Muscle layer of colon (tissue), 2 donors: ENCODE data around the gene RNF181.
A peak's percentile ranks its signal among the peaks of the same experiment; 100 is the strongest.
"Not testable (repeated sequence)": the region's sequence is repeated elsewhere in the genome, so short reads cannot be mapped to it uniquely, and the experiment has no call there.

Experiments used
- H3K27ac ChIP-seq: one replicate; pipeline ENCODE4 v1.7.0; 2013; ENCODE audit warnings: low read depth, mild to moderate bottlenecking, low read length, moderate library complexity
- H3K27me3 ChIP-seq, 2 donors: one replicate each; pipeline ENCODE4 v1.7.0; 2013; ENCODE audit warnings: low read length in 2 of 2, mild to moderate bottlenecking in 2 of 2; ENCODE audit not compliant: insufficient read depth in 2 of 2, control insufficient read depth in 1 of 2
- H3K36me3 ChIP-seq: one replicate; pipeline ENCODE4 v1.7.0; 2013; ENCODE audit warnings: mild to moderate bottlenecking, low read length; ENCODE audit not compliant: insufficient read depth
- H3K4me1 ChIP-seq: one replicate; pipeline ENCODE4 v1.7.0; 2013; ENCODE audit warnings: mild to moderate bottlenecking, low read length; ENCODE audit not compliant: insufficient read depth
- H3K4me3 ChIP-seq, 2 donors: one replicate each; pipeline ENCODE4 v1.7.0; 2013; ENCODE audit warnings: low read length in 2 of 2, low read depth in 1 of 2, mild to moderate bottlenecking in 1 of 2, moderate library complexity in 1 of 2
- H3K9ac ChIP-seq: one replicate; pipeline ENCODE4 v1.7.0; 2013; ENCODE audit warnings: low read length
- H3K9me3 ChIP-seq: one replicate; pipeline ENCODE4 v1.7.0; 2013; ENCODE audit warnings: mild to moderate bottlenecking, low read length
- donor health status: abdominal sarcoma.
- donor health status: Adenocarcinoma of cecum.

Gene RNF181

DNA sequence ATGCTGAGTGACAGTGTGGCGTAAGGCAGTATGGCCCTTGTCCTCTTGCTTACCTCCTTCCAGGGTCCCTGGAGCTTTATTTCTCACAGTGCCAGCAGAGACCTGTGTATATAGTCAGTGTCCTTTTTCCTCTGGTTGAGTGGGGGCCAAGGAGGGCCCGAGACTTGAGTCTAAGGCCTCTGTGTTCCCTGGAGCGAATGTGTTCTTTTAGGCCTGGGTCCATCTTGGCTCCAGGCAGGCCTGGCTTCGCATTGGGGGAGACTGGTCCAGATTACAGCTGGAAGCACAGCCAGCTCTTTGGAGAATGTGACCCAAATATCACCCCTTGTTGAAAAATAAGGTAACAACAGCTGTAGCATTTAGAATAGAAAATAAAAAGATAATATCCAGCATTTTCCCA is 6.4 kb upstream of the RNF181 start:
- H3K27ac ChIP-seq, result no peak overlapping the region
- no peaks in the 10 kb centered on the region for H3K27me3 ChIP-seq
- no peak overlapping the region for H3K9ac ChIP-seq
- H3K4me3 ChIP-seq, result no peak overlapping the region
- no peaks in the 10 kb centered on the region for H3K9me3 ChIP-seq
- H3K4me1 ChIP-seq, result peaks cover 57% of the 10 kb centered on the region
- H3K36me3 ChIP-seq, result peaks cover 7% of the 10 kb centered on the region

DNA sequence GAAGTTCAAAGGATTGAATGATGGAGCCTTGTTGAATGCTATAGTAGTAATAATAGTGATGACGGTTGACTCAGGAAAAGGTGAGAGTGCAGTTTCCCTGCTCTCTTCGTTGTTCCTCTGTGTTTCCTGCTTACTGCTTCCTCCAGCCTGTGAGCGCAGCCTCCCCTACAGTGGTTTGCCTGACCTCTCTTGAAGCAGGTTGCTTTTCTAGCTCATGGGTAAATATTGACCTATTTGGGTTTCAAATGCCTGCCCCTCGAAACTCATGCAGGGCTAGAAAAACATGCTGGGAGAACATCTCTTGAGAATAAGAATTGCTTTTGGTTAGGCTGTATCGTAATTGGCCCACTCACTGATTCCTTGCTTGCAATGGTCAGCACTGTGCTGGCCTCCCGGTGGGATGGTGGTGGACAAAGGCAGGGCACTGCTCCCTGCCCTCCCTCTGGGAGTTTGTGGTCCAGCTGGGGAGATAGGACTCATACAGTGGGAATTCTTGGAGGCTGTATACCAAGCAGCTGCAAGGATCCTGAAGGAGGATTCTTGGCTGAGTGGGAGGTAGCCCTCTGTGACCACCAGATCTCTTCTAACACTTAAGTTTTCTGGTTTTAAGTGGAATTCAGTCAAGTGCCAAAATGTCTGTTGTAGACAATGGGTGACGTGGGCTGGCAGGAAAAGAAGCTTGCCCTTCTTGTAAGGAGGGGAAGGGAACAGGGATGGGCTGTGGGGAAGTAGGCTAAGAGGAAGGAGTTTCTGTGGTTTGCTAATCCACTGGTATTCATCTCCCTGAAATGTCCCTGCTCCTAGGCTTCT is 5.4 kb upstream of the RNF181 start:
- no peaks in the 10 kb centered on the region for H3K9me3 ChIP-seq
- no peaks in the 10 kb centered on the region for H3K27me3 ChIP-seq
- peak overlapping the region; percentile 74 for H3K27ac ChIP-seq
- H3K4me1 ChIP-seq, result peaks cover 58% of the 10 kb centered on the region
- H3K9ac ChIP-seq, result no peak overlapping the region
- no peak overlapping the region for H3K4me3 ChIP-seq
- peaks cover 7% of the 10 kb centered on the region for H3K36me3 ChIP-seq

DNA sequence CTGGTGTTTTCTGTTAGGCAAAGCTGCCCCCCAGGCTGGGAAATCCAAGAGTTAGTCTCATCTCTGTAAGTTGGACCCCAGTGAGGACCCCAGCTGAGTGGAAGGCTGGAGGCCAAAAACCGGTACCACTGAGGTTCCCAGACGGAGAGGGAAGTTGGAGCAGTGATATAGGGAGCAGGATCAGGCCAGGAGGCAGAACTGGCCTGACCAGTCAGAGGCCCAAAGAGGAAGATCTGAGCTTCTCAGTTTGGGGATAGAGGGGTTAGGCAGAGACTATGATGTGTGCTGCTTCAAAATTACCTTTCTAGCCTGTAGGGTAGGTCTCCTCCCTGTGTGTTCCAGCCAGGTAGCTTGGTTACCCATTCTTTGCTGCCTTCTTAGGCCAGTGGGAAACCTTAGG is 4.6 kb upstream of the RNF181 start:
- H3K9me3 ChIP-seq, result no peaks in the 10 kb centered on the region
- H3K27ac ChIP-seq, result peak overlapping the region; percentile 74
- no peak overlapping the region for H3K9ac ChIP-seq
- H3K4me3 ChIP-seq, result peak overlapping the region in 1 of 2 donors; percentile 16
- peaks cover 50% of the 10 kb centered on the region for H3K4me1 ChIP-seq
- H3K27me3 ChIP-seq, result no peaks in the 10 kb centered on the region
- peaks cover 7% of the 10 kb centered on the region for H3K36me3 ChIP-seq

DNA sequence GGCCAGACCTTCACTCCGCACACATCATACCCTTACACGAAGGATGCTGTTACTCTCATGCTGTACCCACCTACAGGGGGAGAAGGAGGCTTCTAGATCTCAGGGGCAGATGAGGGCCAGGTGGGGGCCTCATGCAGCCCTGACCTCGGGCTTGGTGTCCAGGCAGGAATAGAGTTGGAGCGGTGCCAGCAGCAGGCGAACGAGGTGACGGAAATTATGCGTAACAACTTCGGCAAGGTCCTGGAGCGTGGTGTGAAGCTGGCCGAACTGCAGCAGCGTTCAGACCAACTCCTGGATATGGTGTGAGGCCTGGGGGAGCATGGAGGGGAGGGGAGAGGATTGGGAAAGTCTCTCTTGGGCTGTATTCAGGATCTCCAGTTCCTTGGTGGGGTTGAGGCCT is 4.0 kb upstream of the RNF181 start:
- no peak overlapping the region for H3K9ac ChIP-seq
- peaks cover 53% of the 10 kb centered on the region for H3K4me1 ChIP-seq
- H3K4me3 ChIP-seq, result no peak overlapping the region
- H3K27me3 ChIP-seq, result no peaks in the 10 kb centered on the region
- H3K27ac ChIP-seq, result no peak overlapping the region
- H3K9me3 ChIP-seq, result no peaks in the 10 kb centered on the region
- H3K36me3 ChIP-seq, result peaks cover 8% of the 10 kb centered on the region

- not testable (repeated sequence) for H3K9ac ChIP-seq, H3K27me3 ChIP-seq, H3K9me3 ChIP-seq, H3K4me3 ChIP-seq, H3K27ac ChIP-seq
- H3K36me3 ChIP-seq, result peaks cover 15% of the 10 kb centered on the region
- peaks cover 60% of the 10 kb centered on the region for H3K4me1 ChIP-seq
Measured at GRCh38 chr2:85592299-85592698, 3.2 kb upstream of the RNF181 start.

- no peak overlapping the region for H3K9ac ChIP-seq
- H3K27ac ChIP-seq, result no peak overlapping the region
- H3K27me3 ChIP-seq, result no peaks in the 10 kb centered on the region
- H3K36me3 ChIP-seq, result peaks cover 21% of the 10 kb centered on the region
- no peak overlapping the region for H3K4me3 ChIP-seq
- peaks cover 62% of the 10 kb centered on the region for H3K4me1 ChIP-seq
- H3K9me3 ChIP-seq, result no peaks in the 10 kb centered on the region
Measured at GRCh38 chr2:85593023-85593422, 2.5 kb upstream of the RNF181 start.

GRCh38 chr2:85594715-85595300 is 737 bp upstream of the RNF181 start:
- no peaks in the 10 kb centered on the region for H3K9me3 ChIP-seq
- no peaks in the 10 kb centered on the region for H3K27me3 ChIP-seq
- H3K27ac ChIP-seq, result peak overlapping the region; percentile 59
- H3K9ac ChIP-seq, result peak overlapping the region; percentile 88
- H3K4me1 ChIP-seq, result peaks cover 45% of the 10 kb centered on the region
- peaks cover 27% of the 10 kb centered on the region for H3K36me3 ChIP-seq
- peak overlapping the region; percentile 26 to 97 for H3K4me3 ChIP-seq

DNA sequence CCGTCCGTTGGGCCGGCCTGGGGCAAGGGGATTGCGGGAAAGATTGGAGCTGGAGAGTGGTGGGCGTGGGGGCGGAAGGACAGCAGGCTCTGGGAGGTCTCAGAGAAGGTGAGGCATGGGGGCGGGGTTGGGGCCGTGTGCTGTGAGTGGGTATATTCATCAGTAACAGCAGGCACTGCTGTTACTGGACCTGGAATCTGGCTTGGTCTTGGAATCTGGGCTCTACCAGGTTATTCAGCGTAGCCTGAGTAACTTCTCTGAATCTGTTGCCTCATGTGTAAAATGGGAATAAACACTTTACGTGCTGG is 435 bp downstream of the RNF181 start:
- Histone ChIP-seq H3K9ac (peak overlapping the region; percentile 96), H3K9me3 (no peaks in the 10 kb centered on the region), H3K4me1 (peaks cover 36% of the 10 kb centered on the region), H3K27me3 (no peaks in the 10 kb centered on the region), H3K4me3 (peak overlapping the region; percentile 75 to 97), H3K36me3 (peaks cover 38% of the 10 kb centered on the region), H3K27ac (peak overlapping the region; percentile 96)

GRCh38 chr2:85596486-85597143 is 1.1 kb downstream of the RNF181 start:
- peak overlapping the region; percentile 96 for H3K9ac ChIP-seq
- peak overlapping the region; percentile 75 to 97 for H3K4me3 ChIP-seq
- peak overlapping the region; percentile 96 for H3K27ac ChIP-seq
- H3K27me3 ChIP-seq, result no peaks in the 10 kb centered on the region
- peaks cover 36% of the 10 kb centered on the region for H3K4me1 ChIP-seq
- peaks cover 38% of the 10 kb centered on the region for H3K36me3 ChIP-seq
- H3K9me3 ChIP-seq, result no peaks in the 10 kb centered on the region

DNA sequence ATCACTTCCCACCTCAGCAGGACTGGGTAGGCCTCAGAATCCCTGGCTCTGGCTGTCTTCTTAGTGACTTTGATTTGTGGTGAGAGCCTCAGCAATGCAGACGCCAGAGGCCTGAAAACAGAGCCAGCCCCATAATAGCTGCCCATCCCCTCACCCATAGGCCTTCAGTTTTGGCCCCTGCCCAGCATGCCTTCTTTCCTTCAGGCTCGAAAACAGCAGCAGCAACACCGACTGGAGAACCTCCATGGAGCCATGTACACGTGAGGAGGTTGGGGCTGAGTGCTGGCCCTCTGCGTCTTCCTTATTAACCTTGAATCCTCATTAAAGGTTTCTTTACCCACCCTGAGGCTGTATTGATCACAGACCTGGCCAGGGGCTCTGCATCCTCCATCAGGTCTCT is 1.7 kb downstream of the RNF181 start:
- H3K4me3 ChIP-seq, result no peak overlapping the region
- H3K9ac ChIP-seq, result peak overlapping the region; percentile 20
- no peaks in the 10 kb centered on the region for H3K9me3 ChIP-seq
- H3K36me3 ChIP-seq, result peaks cover 38% of the 10 kb centered on the region
- H3K27me3 ChIP-seq, result no peaks in the 10 kb centered on the region
- peaks cover 37% of the 10 kb centered on the region for H3K4me1 ChIP-seq
- H3K27ac ChIP-seq, result no peak overlapping the region

DNA sequence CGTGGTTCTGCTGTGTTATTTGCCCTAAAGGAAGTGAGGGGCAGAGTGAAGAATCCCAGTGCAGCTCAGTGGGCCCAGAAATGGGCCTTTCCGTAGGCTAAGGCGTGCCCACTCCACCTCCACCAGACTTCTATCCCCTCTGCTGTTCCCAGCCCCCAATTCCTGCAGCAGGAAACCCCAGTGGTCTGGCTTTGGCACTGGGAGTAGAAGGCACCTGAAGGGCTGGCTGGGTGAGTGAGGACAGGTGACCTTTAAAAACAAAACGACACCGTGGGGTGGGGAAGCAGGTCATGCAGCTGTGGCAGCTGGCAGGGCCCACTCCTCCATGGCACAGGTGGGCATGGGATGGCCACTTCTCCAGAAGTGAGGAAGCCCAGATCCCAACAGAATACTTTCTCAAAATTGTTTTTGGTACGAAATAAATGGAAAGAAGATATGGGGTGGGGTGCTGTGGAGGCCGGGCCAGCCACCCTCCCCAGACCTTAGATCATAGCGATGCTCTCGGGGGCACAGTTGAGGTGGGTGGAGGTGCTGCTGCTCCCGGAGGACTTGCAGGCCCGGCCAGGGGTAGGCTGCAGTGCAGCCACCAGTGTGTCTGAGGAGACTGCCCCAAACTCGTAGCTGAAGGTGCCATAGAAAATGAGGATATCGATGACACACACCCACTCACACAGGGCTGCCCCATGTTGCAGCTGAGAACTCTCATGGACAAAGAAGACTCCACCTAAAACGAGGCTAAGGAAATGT is 3.2 kb downstream of the RNF181 start:
- Histone ChIP-seq H3K4me3 (no peak overlapping the region), H3K9ac (no peak overlapping the region), H3K9me3 (no peaks in the 10 kb centered on the region), H3K27me3 (no peaks in the 10 kb centered on the region), H3K36me3 (peaks cover 38% of the 10 kb centered on the region), H3K27ac (no peak overlapping the region), H3K4me1 (peaks cover 38% of the 10 kb centered on the region)
